ENCODE measurements around the gene PCGF1. TPM values are rescaled to one million over a fixed set of nuclear protein-coding genes. Genes with fewer than 3 reads are reported as not detected.

The PCGF1 gene
- total RNA-seq, 2 experiments from 2014 or later = 9.9 to 15.9 TPM

DNA sequence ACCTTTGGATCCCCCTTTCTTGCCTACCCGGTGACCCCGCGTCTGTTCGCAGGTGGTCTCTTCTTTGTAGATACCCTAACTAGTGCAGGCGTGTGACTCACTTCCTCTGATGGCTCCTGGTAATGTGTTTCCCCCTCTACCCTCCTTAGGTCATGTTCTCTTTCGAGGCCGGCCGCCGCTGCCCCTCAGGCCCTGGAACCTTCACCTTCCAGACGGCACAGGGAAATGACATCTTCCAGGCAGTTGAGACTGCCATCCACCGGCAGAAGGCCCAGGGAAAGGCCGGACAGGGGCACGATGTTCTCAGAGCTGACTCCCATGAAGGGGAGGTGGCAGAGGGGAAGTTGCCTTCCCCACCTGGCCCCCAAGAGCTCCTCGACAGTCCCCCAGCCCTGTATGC lies 48.7 kb upstream of the PCGF1 start:
- intact Hi-C loops (cut with micrococcal nuclease; ENCODE audit: unreplicated experiment) = no loop called here
- Histone ChIP-seq H3K4me3 (ENCODE audit: low read depth, low read length, poor library complexity, severe bottlenecking) (no peak overlapping the region), H3K79me2 (ENCODE audit: insufficient read depth, low read depth, low read length) (no peaks in the 10 kb centered on the region), H3K4me2 (ENCODE audit: low read length) (no peak overlapping the region), H3K4me1 (ENCODE audit: insufficient read depth, low read length, poor library complexity, severe bottlenecking) (peaks cover 13% of the 10 kb centered on the region), H4K20me1 (ENCODE audit: insufficient read depth, low read length) (no peaks in the 10 kb centered on the region), H3K9me3 (ENCODE audit: low read length) (no peaks in the 10 kb centered on the region), H3K9me2 (ENCODE audit: insufficient read depth, low read length) (no peaks in the 10 kb centered on the region), H3K36me3 (ENCODE audit: insufficient read depth, low read length) (no peaks in the 10 kb centered on the region), H3K27ac (ENCODE audit: low read depth, low read length, poor library complexity, severe bottlenecking) (no peak overlapping the region), H2AFZ (ENCODE audit: low read length) (no peak overlapping the region)
- no TSS peak for BruUV-seq (replicated peaks)
- no peak for DNase-seq (ENCODE audit: low spot score)
- TF ChIP-seq, protein P1, sequence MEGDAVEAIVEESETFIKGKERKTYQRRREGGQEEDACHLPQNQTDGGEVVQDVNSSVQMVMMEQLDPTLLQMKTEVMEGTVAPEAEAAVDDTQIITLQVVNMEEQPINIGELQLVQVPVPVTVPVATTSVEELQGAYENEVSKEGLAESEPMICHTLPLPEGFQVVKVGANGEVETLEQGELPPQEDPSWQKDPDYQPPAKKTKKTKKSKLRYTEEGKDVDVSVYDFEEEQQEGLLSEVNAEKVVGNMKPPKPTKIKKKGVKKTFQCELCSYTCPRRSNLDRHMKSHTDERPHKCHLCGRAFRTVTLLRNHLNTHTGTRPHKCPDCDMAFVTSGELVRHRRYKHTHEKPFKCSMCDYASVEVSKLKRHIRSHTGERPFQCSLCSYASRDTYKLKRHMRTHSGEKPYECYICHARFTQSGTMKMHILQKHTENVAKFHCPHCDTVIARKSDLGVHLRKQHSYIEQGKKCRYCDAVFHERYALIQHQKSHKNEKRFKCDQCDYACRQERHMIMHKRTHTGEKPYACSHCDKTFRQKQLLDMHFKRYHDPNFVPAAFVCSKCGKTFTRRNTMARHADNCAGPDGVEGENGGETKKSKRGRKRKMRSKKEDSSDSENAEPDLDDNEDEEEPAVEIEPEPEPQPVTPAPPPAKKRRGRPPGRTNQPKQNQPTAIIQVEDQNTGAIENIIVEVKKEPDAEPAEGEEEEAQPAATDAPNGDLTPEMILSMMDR (conservative IDR thresholded peaks at IDR 0.05; ENCODE audit: low read length) = no peak
- TF ChIP-seq EZH2phosphoT487 (IDR thresholded peaks at IDR 0.05; ENCODE audit: borderline replicate concordance, low read depth, low read length) = no peak
- ChIA-PET POLR2A (no interaction called here), CTCF (ENCODE audit: unreplicated experiment) (no interaction called here)

DNA sequence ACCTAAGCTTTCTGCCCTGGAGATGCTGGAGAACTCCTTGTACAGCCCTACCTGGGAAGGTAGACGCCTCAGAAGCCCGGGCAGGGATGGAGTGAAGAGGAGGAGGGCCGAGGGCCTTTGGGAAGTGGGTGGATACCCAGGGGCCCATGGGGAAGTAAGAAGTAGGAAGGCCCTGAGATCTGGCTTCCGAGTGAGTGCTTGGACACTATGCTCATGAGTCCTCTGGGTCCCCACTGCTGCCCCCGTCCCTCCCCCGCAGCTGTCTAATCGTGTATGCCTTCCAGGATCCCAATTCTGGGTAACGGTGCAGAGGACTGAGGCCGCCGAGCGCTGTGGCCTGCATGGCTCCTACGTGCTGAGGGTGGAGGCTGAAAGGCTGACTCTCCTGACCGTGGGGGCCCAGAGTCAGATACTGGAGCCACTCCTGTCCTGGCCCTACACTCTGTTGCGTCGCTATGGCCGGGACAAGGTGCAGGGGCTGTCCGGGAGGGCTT lies 48.2 kb upstream of the PCGF1 start:
- intact Hi-C loops (cut with micrococcal nuclease; ENCODE audit: unreplicated experiment) = no loop called here

More for the DNA sequence above, 48.2 kb upstream of the PCGF1 start:
- Histone ChIP-seq H4K20me1 (ENCODE audit: insufficient read depth, low read length) (no peaks in the 10 kb centered on the region), H3K79me2 (ENCODE audit: insufficient read depth, low read depth, low read length) (no peaks in the 10 kb centered on the region), H3K9me2 (ENCODE audit: insufficient read depth, low read length) (no peaks in the 10 kb centered on the region), H3K4me1 (ENCODE audit: insufficient read depth, low read length, poor library complexity, severe bottlenecking) (peaks cover 13% of the 10 kb centered on the region), H3K9me3 (ENCODE audit: low read length) (no peaks in the 10 kb centered on the region), H3K36me3 (ENCODE audit: insufficient read depth, low read length) (no peaks in the 10 kb centered on the region), H3K4me3 (ENCODE audit: low read depth, low read length, poor library complexity, severe bottlenecking) (peak overlapping the region; percentile 94), H3K4me2 (ENCODE audit: low read length) (peak overlapping the region; percentile 80), H3K27ac (ENCODE audit: low read depth, low read length, poor library complexity, severe bottlenecking) (no peak overlapping the region), H2AFZ (ENCODE audit: low read length) (no peak overlapping the region)
- TF ChIP-seq, protein P1 (conservative IDR thresholded peaks at IDR 0.05; ENCODE audit: low read length) = no peak
- TF ChIP-seq EZH2phosphoT487 (IDR thresholded peaks at IDR 0.05; ENCODE audit: borderline replicate concordance, low read depth, low read length) = no peak
- CTCF ChIA-PET (ENCODE audit: unreplicated experiment) = no interaction called here
- POLR2A ChIA-PET = no interaction called here
- BruUV-seq (replicated peaks) = no TSS peak
- DNase-seq (ENCODE audit: low spot score) = no peak
